ENCODE results near the gene BRD4. TPM values are rescaled to one million over a fixed set of nuclear protein-coding genes. Genes with fewer than 3 reads are reported as not detected.

Gene BRD4
- total and polyA plus RNA-seq, 8 donors, result 16.9 to 53.3 (median 39.9) TPM

DNA sequence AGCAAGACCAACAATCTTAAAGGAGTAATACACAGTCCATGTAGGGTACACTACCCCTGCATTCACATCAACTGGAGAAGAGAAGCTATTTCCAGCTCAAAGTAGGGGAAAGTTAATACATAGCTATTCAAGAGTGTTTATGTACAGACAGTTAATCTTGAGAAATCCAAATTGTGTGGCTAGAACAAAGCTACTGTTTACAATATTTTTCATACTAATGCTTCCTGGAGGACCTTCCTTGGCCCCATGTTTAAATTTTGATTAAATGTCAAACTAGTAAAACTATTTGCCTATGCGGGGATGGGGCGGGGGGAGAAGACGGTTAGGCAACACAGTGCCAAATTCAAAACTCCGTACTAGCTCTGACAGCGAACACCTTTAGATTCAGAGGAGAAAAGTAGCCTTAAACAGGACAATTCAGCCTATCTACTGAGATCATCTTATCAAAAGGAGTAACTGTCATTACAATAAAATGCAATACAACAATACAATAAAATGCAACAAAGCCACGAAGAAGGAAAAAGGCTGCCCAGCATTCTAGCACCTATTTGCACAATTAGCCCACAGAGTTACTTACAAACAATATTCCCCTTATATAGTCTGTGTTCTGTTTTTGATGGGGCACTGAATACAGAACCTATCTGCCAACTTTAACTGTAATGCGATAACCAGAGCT lies 29.1 kb downstream of the BRD4 start:
- intact Hi-C loops (cut with DNase I), result no loop called here
- Histone ChIP-seq H3K36me3 (no peaks in the 10 kb centered on the region), H3K4me1 (peaks cover 14 to 54% (median 15%) of the 10 kb centered on the region in 3 donors), H3K27ac (peak overlapping the region in 2 of 4 donors; percentile 10 to 35), H3K27me3 (no peaks in the 10 kb centered on the region), H3K9me3 (no peaks in the 10 kb centered on the region), H3K4me3 (no peak overlapping the region)
- FAIRE-seq (no peak), DNase-seq (no peak), ATAC-seq (peak; percentile 28 to 55 (median 44))
- TF ChIP-seq, protein P1, sequence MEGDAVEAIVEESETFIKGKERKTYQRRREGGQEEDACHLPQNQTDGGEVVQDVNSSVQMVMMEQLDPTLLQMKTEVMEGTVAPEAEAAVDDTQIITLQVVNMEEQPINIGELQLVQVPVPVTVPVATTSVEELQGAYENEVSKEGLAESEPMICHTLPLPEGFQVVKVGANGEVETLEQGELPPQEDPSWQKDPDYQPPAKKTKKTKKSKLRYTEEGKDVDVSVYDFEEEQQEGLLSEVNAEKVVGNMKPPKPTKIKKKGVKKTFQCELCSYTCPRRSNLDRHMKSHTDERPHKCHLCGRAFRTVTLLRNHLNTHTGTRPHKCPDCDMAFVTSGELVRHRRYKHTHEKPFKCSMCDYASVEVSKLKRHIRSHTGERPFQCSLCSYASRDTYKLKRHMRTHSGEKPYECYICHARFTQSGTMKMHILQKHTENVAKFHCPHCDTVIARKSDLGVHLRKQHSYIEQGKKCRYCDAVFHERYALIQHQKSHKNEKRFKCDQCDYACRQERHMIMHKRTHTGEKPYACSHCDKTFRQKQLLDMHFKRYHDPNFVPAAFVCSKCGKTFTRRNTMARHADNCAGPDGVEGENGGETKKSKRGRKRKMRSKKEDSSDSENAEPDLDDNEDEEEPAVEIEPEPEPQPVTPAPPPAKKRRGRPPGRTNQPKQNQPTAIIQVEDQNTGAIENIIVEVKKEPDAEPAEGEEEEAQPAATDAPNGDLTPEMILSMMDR (IDR thresholded peaks at IDR 0.05), result no peak
- WGBS, 2 donors, result 15 to 18% methylated on average over 7 of the region's 7 CpGs

DNA sequence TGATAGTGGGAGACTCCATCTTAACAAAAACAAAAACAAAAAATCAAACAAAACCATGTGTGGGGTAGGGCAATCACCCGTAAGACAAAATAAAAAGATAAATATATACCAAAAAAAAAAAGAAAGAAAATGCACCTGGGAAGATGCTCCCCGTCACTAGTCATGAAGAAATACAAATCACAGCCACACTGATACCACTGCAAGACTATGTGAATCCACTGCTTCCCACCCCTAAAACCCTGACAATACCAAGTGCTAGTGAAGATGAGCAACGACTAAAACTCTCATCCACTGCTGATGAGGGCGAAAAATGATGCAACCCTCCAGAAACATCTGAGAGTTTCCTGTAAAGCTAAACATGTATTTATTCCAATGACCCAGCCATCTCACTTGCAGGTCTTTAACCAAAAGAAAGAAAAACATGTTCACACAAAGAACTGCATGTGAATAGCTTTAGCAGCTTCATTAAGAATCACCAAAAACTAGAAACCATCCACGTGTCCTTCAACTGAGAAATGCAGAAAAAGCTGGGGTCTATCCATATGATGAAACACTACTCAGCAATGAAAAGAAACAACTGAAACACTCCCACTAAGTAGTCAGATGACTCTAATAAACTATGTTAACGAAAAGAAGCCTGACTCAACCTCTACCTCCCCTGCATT lies 31.7 kb downstream of the BRD4 start:
- ATAC-seq (no peak), DNase-seq (no peak), FAIRE-seq (no peak)
- Histone ChIP-seq H3K27ac (no peak overlapping the region), H3K4me1 (peaks cover 22 to 59% (median 29%) of the 10 kb centered on the region in 3 donors), H3K36me3 (no peaks in the 10 kb centered on the region), H3K9me3 (no peaks in the 10 kb centered on the region), H3K4me3 (no peak overlapping the region), H3K27me3 (no peaks in the 10 kb centered on the region)
- TF ChIP-seq, protein P1 (IDR thresholded peaks at IDR 0.05), result no peak
- 79 to 87% methylated on average over 6 of the region's 6 CpGs for WGBS, 2 donors
- intact Hi-C loops (cut with DNase I), result no loop called here

DNA sequence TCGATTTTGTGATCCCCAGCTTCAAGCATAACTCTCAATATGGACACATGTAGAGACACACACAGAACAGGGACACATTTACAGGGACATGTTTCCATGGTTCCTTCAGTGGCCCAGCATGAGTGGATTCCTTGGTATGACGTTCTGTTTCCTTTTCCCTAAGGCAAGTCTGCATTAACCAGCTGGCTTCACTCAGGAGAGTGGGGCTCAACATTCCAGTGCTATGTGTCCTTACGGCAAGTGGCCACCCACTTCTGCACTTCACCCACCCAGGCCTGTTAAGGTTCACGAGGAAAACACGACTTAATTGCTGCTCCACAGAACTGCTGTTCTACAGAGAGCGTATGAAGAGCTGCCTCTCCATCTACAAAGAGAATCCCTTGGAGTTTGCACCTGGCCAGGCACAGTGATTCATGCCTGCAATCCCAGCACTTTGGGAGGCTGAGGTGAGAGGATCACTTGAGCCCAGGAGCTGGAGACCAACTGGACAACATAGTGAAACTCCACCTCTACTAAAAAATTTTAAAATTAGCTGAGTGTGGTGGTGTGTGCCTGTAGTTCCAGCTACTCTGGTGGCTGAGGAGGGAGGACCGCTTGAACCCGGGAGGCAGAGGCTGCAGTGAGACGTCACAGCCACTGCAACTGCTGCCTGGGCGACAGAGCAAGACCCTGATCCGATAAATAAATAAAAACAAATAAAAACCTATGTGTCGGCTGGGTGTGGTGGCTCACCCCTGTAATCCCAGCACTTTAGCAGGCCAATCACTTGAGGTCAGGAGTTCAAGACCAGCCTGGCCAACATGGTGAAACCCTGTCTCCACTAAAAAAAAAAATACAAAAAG lies 32.5 kb downstream of the BRD4 start:
- H3K4me3 ChIP-seq, result no peak overlapping the region
- no peak overlapping the region for H3K27ac ChIP-seq
- H3K9me3 ChIP-seq, result no peaks in the 10 kb centered on the region
- 83 to 89% methylated on average over 12 of the region's 12 CpGs for WGBS, 2 donors
- H3K27me3 ChIP-seq, result no peaks in the 10 kb centered on the region
- ATAC-seq (no peak), FAIRE-seq (no peak), DNase-seq (peak in 1 of 6 donors; percentile 20)
- intact Hi-C loops (cut with DNase I), result no loop called here
- TF ChIP-seq, protein P1 (IDR thresholded peaks at IDR 0.05), result no peak
- H3K4me1 ChIP-seq, result peaks cover 25 to 65% (median 28%) of the 10 kb centered on the region in 3 donors
- H3K36me3 ChIP-seq, result no peaks in the 10 kb centered on the region

DNA sequence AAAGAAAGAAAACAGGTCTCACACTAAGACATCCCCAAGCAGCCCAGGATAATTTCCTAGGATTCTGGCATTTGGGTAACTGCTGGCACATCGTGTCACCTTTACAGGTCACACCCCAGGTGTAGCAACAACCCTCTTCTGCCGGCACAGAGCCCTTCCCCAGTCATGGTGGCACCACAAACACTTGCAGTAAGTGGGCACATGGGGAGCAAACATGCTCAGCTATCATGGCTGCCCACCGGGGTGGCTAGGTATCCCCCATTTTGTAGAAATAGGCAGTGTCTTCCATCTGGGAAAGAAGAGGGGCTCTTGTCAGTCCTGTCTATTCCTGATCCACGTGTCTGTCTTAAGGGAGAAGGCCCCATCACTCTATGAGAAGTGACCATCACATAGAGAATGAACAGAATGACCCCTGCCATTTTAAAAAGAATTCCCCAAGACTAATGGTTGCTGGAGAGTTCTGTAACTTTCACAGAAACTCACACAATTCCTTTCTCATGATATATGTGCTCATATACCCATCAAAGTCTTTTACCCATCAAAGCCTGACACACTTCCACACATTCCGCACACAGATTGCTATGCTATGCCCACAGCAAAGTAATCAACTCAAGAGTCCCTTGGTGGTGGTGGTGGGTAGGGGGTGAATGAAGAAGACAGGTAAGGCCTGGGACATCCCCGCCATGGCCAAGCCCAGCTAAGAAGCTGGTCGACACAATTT lies 33.3 kb downstream of the BRD4 start:
- DNase-seq (peak in 1 of 6 donors; percentile 38), ATAC-seq (no peak), FAIRE-seq (no peak)
- H3K4me1 ChIP-seq, result peaks cover 28 to 65% (median 36%) of the 10 kb centered on the region in 3 donors
- H3K27me3 ChIP-seq, result no peaks in the 10 kb centered on the region
- H3K4me3 ChIP-seq, result no peak overlapping the region
- intact Hi-C loops (cut with DNase I), result no loop called here
- TF ChIP-seq, protein P1 (IDR thresholded peaks at IDR 0.05), result no peak
- no peaks in the 10 kb centered on the region for H3K36me3 ChIP-seq
- H3K9me3 ChIP-seq, result no peaks in the 10 kb centered on the region
- no peak overlapping the region for H3K27ac ChIP-seq
- WGBS, 2 donors, result 82 to 85% methylated on average over 7 of the region's 7 CpGs
